Measurements from ENCODE around the gene ERCC4. TPM values are rescaled to one million over a fixed set of nuclear protein-coding genes. Genes with fewer than 3 reads are reported as not detected.

ERCC4 gene
- total RNA-seq, 1 experiment from 2014 or later, result 6.2 TPM

- in situ Hi-C loops (cut with HindIII; ENCODE audit: low sequenced_read_pairs), result no loop called here
- DNase-seq (ENCODE audit: low spot score), result no peak
Observed at GRCh38 chr16:13938480-13938879, 18.5 kb downstream of the ERCC4 start.

DNA sequence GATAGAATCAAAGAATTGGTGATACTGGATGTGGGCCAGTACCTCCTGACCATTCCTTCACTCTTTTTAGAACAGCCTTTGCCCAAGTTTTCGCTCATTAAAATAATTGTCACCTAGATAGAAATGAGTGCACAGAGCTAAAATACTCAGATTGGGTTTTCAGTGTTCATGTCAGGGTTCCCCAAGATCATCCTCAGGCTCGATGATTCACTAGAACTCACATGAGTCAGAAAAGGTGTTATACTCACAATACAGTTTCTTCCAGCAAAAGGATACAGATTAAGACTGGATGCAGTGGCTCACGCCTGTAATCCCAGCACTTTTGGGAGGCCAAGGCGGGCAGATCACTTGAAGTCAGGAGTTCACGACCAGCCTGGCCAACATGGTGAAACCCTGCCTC is 19.9 kb downstream of the ERCC4 start:
- DNase-seq (ENCODE audit: low spot score), result no peak
- in situ Hi-C loops (cut with HindIII; ENCODE audit: low sequenced_read_pairs), result no loop called here

DNA sequence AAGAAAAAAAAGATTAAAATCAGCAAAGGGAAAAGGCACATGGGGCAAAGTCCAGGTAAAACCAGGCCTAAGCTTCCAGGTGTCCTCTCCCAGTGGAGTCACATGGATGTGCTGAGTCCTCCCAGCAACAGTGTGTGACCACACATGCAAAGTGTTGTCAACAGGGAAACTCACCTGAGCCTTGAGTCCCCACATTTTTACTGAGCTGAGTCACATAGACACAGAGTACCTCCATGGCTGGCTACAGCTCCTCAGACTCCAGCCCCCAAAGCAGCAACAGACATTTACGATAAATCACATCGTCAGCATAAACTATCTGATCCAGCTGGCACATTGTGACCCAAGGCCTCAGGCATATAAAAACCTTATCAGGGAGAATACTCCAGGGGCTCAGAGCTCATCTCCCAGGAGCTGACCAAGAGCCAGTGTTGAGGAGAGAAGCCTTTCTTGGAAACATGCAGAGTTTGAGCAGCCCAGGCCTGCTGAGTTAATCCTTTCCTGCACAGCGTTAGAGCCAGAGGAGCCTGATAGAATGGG is 20.5 kb downstream of the ERCC4 start:
- no peak for DNase-seq (ENCODE audit: low spot score)

GRCh38 chr16:13944816-13945215 is 24.9 kb downstream of the ERCC4 start:
- in situ Hi-C loops (cut with HindIII; ENCODE audit: low sequenced_read_pairs), result no loop called here

More for the DNA sequence above, 20.5 kb downstream of the ERCC4 start:
- in situ Hi-C loops (cut with HindIII; ENCODE audit: low sequenced_read_pairs), result no loop called here

DNA sequence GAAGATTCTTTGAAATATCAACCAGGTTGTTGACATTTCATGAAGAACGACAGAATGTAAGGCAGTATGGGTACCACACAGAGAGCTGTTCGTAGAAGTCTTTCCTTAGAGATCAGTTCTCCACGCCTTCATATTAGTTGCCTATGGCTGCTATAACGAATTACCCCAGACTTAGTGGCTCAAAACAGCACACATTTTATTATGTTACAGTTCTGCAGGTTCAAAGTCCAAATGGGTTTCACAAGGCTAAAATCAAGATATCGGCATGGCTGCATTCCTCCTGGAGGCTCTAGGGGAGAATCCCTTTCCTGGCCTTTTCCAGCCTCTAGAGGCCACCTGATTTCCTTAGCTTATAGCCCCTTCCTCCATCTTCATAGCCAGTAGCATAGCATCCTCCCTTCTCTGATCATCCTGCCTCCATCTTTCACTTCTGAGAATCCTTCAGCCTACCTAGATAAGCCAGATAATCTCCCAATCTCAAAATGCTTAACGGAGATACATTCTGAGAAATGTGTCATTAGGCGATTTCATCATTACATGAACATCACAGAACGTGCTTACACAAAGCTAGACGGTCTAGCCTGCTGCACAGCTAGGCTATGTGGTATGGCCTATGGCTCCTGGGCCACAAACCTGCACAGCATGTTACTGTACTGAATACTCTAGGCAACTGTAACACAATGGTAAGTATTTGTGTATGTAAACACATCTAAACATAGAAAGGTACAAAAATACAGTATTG is 26.0 kb downstream of the ERCC4 start:
- in situ Hi-C loops (cut with HindIII; ENCODE audit: low sequenced_read_pairs), result no loop called here
- no peak for DNase-seq (ENCODE audit: low spot score)

More at GRCh38 chr16:13944816-13945215, 24.9 kb downstream of the ERCC4 start:
- DNase-seq (ENCODE audit: low spot score), result no peak

- no peak for DNase-seq (ENCODE audit: low spot score)
- in situ Hi-C loops (cut with HindIII; ENCODE audit: low sequenced_read_pairs), result no loop called here
Observed at GRCh38 chr16:13948086-13948485, 28.1 kb downstream of the ERCC4 start.

DNA sequence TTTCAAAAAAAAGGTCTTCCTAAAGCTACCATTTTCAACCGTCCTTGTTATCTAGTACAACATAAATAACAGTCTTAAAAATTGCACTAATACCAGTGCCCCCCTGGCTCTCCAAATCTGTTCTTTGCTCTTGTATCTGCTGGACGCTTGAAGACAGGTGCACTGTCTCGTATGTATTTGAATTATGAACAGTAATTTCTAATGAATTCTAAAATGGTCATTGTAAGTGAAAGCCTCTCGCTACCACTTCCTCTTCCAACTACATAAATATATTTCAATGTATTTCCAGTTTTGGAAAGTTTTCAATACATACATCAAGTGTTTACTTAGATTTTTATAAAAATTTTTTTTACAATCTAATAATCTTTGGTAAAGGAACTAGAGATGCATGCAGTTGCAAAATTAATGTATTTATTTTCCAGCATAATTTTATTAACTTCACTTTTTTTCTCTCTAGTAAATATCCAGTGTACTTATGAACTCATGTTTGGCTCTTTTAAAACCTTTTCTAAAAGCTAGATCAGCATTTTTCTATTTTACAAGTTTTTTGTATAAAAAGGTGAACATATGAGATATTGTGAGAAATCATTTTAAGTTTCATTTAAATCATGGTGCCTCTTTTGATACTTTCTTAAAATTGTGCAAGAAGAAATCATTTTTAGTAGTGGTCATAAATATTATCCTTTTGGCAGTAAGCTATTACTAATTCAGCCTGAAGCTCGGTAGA is 31.0 kb downstream of the ERCC4 start:
- in situ Hi-C loops (cut with HindIII; ENCODE audit: low sequenced_read_pairs), result no loop called here
- no peak for DNase-seq (ENCODE audit: low spot score)

DNA sequence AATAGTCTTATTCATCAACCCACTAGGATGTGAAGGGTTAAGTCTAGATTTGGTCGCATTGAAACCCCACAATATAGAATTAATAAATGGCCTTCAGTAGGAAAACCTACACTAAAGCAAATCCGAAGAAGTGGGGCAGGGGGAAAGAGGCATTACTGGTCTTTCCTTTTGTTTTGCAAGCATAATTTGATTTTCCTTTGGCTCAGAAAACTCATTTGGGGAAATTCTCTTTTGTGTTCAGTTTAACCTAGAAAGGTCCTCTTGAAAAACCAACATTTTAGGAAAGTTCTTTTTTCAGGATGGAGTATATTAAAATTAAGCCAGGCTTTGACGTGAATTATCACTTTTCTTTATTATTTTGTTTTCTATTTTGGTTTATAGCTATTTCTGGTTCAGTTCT is 31.7 kb downstream of the ERCC4 start:
- in situ Hi-C loops (cut with HindIII; ENCODE audit: low sequenced_read_pairs), result no loop called here
- DNase-seq (ENCODE audit: low spot score), result no peak

GRCh38 chr16:13953501-13953900 is 33.5 kb downstream of the ERCC4 start:
- no peak for DNase-seq (ENCODE audit: low spot score)
- in situ Hi-C loops (cut with HindIII; ENCODE audit: low sequenced_read_pairs), result no loop called here

DNA sequence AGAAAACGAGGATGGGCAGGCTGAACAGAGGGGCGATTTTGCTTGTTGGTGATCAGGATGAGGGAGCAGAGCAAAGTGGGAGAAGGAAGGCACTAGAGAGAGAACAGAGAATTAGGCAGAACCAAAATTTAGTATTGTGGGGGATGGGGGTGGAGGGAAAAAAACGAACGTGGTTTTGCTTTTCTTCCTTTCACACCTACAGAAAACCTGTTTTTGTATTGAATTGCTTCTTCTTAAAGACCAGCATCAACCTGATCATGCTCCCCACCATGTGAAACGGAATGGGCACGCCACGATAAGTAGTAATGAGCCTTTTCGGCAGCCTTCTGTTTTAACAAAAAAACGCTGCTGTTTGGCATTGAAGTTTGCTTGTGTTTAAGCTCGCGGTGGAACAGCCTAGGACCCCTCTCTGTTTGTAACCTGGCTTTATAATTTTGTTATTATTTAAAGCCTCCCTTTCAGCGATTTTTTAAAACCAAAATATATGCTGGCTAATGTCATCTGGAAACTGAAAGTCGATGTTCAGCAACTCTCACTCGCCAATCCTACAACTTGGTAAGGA is 36.8 kb downstream of the ERCC4 start:
- no peak for DNase-seq (ENCODE audit: low spot score)
- in situ Hi-C loops (cut with HindIII; ENCODE audit: low sequenced_read_pairs), result no loop called here

GRCh38 chr16:13957197-13958078 is 37.5 kb downstream of the ERCC4 start:
- in situ Hi-C loops (cut with HindIII; ENCODE audit: low sequenced_read_pairs), result no loop called here
- DNase-seq (ENCODE audit: low spot score), result no peak

DNA sequence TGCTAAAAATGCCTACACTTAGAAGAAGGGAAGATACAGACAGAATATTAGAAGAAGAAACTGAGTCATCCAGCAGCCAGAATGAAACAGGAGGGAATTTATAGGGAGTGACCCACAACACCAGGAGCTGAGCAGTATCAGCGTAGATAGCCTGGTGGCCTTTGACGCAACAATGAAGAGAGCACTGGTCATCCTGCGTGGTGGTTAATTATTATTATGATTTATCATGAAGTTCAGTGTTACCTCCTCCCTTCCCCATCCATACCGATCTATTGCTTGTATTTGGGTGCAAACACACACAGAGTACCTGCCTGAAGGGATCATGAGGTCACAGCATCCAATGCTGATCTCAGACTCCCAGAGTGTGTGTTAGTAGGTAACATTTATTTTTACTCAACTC is 38.5 kb downstream of the ERCC4 start:
- no peak for DNase-seq (ENCODE audit: low spot score)
- in situ Hi-C loops (cut with HindIII; ENCODE audit: low sequenced_read_pairs), result no loop called here

GRCh38 chr16:13959626-13960025 is 39.7 kb downstream of the ERCC4 start:
- in situ Hi-C loops (cut with HindIII; ENCODE audit: low sequenced_read_pairs), result no loop called here
- DNase-seq (ENCODE audit: low spot score), result no peak

DNA sequence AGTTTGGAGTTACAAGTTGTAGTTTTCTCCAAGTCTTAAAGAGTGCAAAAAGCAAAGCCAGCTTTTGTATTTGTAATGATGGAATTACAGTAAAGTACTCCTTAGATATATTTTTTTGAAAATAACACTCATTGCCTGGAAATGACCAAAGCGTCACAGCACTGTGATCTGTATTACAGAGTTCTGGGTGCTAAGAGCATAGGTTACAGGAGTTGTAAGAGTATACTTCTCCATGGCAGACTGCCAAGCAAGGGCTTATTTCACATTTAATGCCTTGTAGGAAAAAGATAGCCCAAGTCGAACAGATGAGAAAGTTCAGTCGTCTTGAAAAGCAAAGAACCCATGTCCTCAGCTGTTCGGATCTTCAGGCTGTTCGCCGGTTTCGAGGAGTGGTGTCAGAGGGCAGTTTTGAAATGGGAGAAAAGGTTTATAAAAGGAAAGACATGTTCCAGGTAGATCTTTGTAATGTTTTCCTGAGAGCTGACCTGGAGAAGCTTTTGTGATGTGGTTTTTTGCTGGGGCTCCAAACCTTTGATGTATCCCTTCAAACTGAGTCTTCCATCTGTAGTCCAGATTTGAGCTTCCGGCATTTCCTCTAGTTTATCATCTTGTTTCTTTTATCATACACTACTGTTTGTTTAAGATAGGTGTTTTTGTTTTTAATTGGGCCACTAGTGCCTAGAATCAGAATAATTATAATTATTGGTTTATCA is 41.3 kb downstream of the ERCC4 start:
- in situ Hi-C loops (cut with HindIII; ENCODE audit: low sequenced_read_pairs), result no loop called here
- DNase-seq (ENCODE audit: low spot score), result no peak

DNA sequence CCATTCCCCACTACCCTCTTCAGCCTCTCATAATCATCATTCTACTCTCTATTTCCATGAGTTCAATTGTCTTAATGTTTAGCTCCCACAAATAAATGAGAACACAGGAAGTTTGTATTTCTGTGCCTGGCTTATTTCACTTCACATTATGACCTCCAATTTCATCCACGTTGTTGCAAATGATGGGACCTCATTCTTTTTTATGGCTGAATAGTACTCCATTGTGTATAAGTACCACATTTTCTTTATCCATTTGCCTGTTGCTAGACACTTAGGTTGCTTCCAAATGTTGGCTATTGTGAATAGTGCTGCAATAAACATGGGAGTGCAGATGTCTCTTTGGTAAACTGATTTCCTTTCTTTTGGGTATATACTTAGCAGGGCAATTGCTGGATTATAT is 42.3 kb downstream of the ERCC4 start:
- in situ Hi-C loops (cut with HindIII; ENCODE audit: low sequenced_read_pairs), result no loop called here
- DNase-seq (ENCODE audit: low spot score), result no peak

DNA sequence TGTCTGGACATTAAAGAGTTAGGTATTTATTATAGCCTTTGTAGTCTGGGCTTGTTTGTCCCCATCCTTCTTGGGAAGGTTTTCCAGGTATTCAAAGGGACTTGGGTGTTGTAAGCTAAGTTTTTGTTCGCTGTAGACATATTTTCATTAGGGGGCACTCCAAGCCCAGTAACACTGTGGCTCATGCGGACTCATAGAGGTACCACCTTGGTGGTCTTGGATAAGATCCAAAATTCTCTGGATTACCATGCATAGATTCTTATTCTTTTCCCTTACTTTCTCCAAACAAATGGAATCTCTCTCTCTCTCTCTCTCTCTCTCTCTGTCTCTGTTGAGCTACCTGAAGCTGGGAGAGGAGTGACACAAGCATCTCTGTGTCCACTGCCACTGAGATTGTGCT is 48.9 kb downstream of the ERCC4 start:
- DNase-seq (ENCODE audit: low spot score), result no peak
- in situ Hi-C loops (cut with HindIII; ENCODE audit: low sequenced_read_pairs), result no loop called here

DNA sequence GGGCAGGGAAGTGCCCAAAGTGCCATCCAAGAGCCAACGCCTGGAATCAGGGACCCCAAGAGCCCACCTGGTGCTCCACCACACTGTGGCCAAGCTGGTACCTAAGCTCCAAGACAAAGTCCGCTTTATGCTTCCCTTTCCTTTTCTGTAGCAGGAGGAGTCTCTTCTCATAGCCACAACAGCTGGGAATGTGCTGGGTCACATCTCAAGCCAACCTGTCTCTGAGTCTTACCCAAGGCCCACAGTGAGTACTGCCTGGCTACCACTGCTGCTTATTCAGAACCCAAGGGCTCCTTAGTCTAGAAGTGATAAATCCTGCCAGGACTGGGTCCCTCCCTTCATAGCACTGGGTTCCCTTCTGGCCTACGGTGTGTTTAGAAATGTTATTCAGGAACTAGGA is 49.8 kb downstream of the ERCC4 start:
- in situ Hi-C loops (cut with HindIII; ENCODE audit: low sequenced_read_pairs), result no loop called here
- no peak for DNase-seq (ENCODE audit: low spot score)

GRCh38 chr16:13970708-13971422 is 50.9 kb downstream of the ERCC4 start:
- in situ Hi-C loops (cut with HindIII; ENCODE audit: low sequenced_read_pairs), result no loop called here
- no peak for DNase-seq (ENCODE audit: low spot score)
